ENCODE measurements around the gene CAPN9. TPM values are rescaled to one million over a fixed set of nuclear protein-coding genes. Genes with fewer than 3 reads are reported as not detected.
"Not testable (repeated sequence)": the region's sequence is repeated elsewhere in the genome, so short reads cannot be mapped to it uniquely, and the experiment has no call there.

The CAPN9 gene
- total RNA-seq, 4 donors from 2014 or later, result 1.2 TPM; not detected in 3

GRCh38 chr1:230842801-230843200 is 95.6 kb downstream of the CAPN9 start:
- Histone ChIP-seq H3K4me3 (no peak overlapping the region), H3K36me3 (peaks cover 0 to 65% of the 10 kb centered on the region in 2 donors), H3K27ac (no peak overlapping the region), H3K9me3 (no peaks in the 10 kb centered on the region), H3K4me1 (peaks cover 0 to 39% (median 0%) of the 10 kb centered on the region in 3 donors), H3K27me3 (no peaks in the 10 kb centered on the region)
- TF ChIP-seq CTCF (IDR thresholded peaks at IDR 0.05), result no peak
- TF ChIP-seq POLR2A (IDR thresholded peaks at IDR 0.05), result no peak
- TF ChIP-seq EP300 (IDR thresholded peaks at IDR 0.05), result no peak
- TF ChIP-seq POLR2AphosphoS5 (IDR thresholded peaks at IDR 0.05), result no peak
- ATAC-seq, result no peak
- WGBS, 2 donors (ENCODE audit: low coverage in 1 of 2), result 82 to 100% methylated on average over 1 to 8 of the region's 8 CpGs

GRCh38 chr1:230843503-230844309 is 96.5 kb downstream of the CAPN9 start:
- no peaks in the 10 kb centered on the region for H3K27me3 ChIP-seq
- H3K36me3 ChIP-seq, result peaks cover 0 to 56% of the 10 kb centered on the region in 2 donors
- H3K4me1 ChIP-seq, result peaks cover under 1 to 48% (median 3%) of the 10 kb centered on the region in 3 donors
- H3K4me3 ChIP-seq, result no peak overlapping the region
- H3K27ac ChIP-seq, result no peak overlapping the region
- ATAC-seq, result no peak
- no peak for TF ChIP-seq POLR2AphosphoS5 (IDR thresholded peaks at IDR 0.05)
- TF ChIP-seq POLR2A (IDR thresholded peaks at IDR 0.05), result no peak
- TF ChIP-seq EP300 (IDR thresholded peaks at IDR 0.05), result no peak
- no peak for TF ChIP-seq CTCF (IDR thresholded peaks at IDR 0.05)
- WGBS, 2 donors (ENCODE audit: low coverage in 1 of 2), result 77 to 100% methylated on average over 5 to 11 of the region's 28 CpGs
- no peaks in the 10 kb centered on the region for H3K9me3 ChIP-seq

DNA sequence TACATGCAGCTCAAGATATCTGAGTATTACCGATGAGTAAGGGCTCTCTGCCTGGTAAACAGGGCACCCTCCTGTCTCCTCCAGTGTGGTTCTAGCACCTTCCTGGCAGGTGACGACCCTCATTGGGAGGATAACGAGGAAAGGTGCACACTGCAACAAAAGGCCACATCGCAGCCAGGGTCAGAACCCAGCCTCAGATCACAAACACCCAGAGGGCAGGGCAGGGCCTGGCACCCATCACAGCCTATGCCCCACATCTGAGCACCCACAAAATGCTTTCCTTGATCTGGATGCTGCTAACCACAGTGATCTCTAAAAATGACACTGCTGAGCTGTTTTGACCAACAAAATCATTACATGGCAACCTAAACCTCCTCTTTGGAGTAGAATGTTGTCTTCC is 97.4 kb downstream of the CAPN9 start:
- Histone ChIP-seq H3K4me3 (no peak overlapping the region), H3K36me3 (peaks cover 0 to 47% of the 10 kb centered on the region in 2 donors), H3K27me3 (no peaks in the 10 kb centered on the region), H3K9me3 (no peaks in the 10 kb centered on the region), H3K27ac (no peak overlapping the region), H3K4me1 (peaks cover 7 to 56% (median 11%) of the 10 kb centered on the region in 3 donors)
- 100% methylated on average over 1 of the region's 4 CpGs; no CpG with 5 or more reads in 1 of the 2 donors for WGBS, 2 donors (ENCODE audit: low coverage in 1 of 2)
- no peak for ATAC-seq
- TF ChIP-seq EP300 (IDR thresholded peaks at IDR 0.05) (no peak), POLR2AphosphoS5 (IDR thresholded peaks at IDR 0.05) (no peak), CTCF (IDR thresholded peaks at IDR 0.05) (no peak), POLR2A (IDR thresholded peaks at IDR 0.05) (no peak)

GRCh38 chr1:230845184-230845583 is 98.0 kb downstream of the CAPN9 start:
- H3K27ac ChIP-seq, H3K4me3 ChIP-seq, H3K27me3 ChIP-seq, H3K9me3 ChIP-seq, ATAC-seq: not testable (repeated sequence)
- peaks cover 0 to 41% of the 10 kb centered on the region in 2 donors for H3K36me3 ChIP-seq
- peak; percentile 24 for TF ChIP-seq POLR2AphosphoS5 (IDR thresholded peaks at IDR 0.05)
- peaks cover 8 to 62% (median 16%) of the 10 kb centered on the region in 3 donors for H3K4me1 ChIP-seq
- WGBS, 2 donors (ENCODE audit: low coverage in 1 of 2), result 64 to 73% methylated on average over 7 of the region's 7 CpGs

- peak overlapping the region in 2 of 4 donors; percentile 8 to 81 for H3K27ac ChIP-seq
- no peak for ATAC-seq
- no peaks in the 10 kb centered on the region for H3K9me3 ChIP-seq
- TF ChIP-seq EP300 (IDR thresholded peaks at IDR 0.05), result no peak
- 91 to 95% methylated on average over 2 to 3 of the region's 3 CpGs for WGBS, 2 donors (ENCODE audit: low coverage in 1 of 2)
- H3K36me3 ChIP-seq, result peaks cover 0 to 31% of the 10 kb centered on the region in 2 donors
- no peak overlapping the region for H3K4me3 ChIP-seq
- H3K4me1 ChIP-seq, result peaks cover 12 to 69% (median 36%) of the 10 kb centered on the region in 3 donors
- no peaks in the 10 kb centered on the region for H3K27me3 ChIP-seq
Observed at GRCh38 chr1:230848235-230848634, 101.0 kb downstream of the CAPN9 start.

All from gastroesophageal sphincter (tissue), 4 donors.